PC-9 (cell line): ENCODE data around the gene KIF6. TPM values are rescaled to one million over a fixed set of nuclear protein-coding genes. Genes with fewer than 3 reads are reported as not detected.

ENCODE experiments used
- BruUV-seq: library from RNA; stranded (reverse); fragments of 400-500 nt; replicated peaks from 2 replicates; lab custom pipeline; 2021; lab: Mats Ljungman, UMichigan
- CTCF ChIA-PET: fragments of 300-600 bp; sonication (Branson Sonifier 250); formaldehyde crosslinking; loops from one replicate; lab custom pipeline; 2022; ENCODE audit warnings: antibody characterized with exemption; lab: Charles Lee
- POLR2A ChIA-PET: fragments of 300-600 bp; sonication (Branson Sonifier 250); formaldehyde crosslinking; loops from one replicate; lab custom pipeline; 2022; ENCODE audit warnings: antibody characterized with exemption; ENCODE audit not compliant: unreplicated experiment; lab: Charles Lee
- DNase-seq, 2 experiments: peaks; one replicate each; pipeline versions ENCODE4 v3.0.0 to v3.0.0-alpha.2; 2015 to 2022; ENCODE audit warnings: mixed read lengths in 1 of 2
- H2AFZ ChIP-seq: fragments of 200-600 bp; sonication (generic); 2 replicates; pipeline ENCODE4 v1.8.1; 2017; ENCODE audit warnings: antibody characterized with exemption
- H3F3A ChIP-seq: fragments of 200-600 bp; sonication (generic); 2 replicates; pipeline ENCODE4 v1.8.1; 2017; ENCODE audit warnings: antibody characterized with exemption, mild to moderate bottlenecking, low read depth; ENCODE audit not compliant: insufficient read depth
- H3K27ac ChIP-seq: fragments of 200-600 bp; sonication (generic); 2 replicates; pipeline ENCODE4 v1.6.1; 2016; ENCODE audit warnings: mixed run types
- H3K27me3 ChIP-seq: fragments of 200-600 bp; sonication (generic); 2 replicates; pipeline ENCODE4 v1.6.1; 2016; ENCODE audit warnings: low read depth, mixed run types; ENCODE audit not compliant: insufficient read depth
- H3K36me3 ChIP-seq: fragments of 200-600 bp; sonication (generic); 2 replicates; pipeline ENCODE4 v1.6.1; 2016; ENCODE audit warnings: low read depth, mixed run types
- H3K4me1 ChIP-seq: fragments of 200-600 bp; sonication (generic); replicated peaks from 2 replicates; pipeline ENCODE4 v1.6.1; 2016; ENCODE audit warnings: mixed run types; ENCODE audit not compliant: insufficient read depth
- H3K4me2 ChIP-seq: fragments of 200-600 bp; sonication (generic); 2 replicates; pipeline ENCODE4 v1.6.1; 2017; ENCODE audit warnings: mixed run types
- H3K4me3 ChIP-seq: fragments of 200-600 bp; sonication (generic); 2 replicates; pipeline ENCODE4 v1.6.1; 2016; ENCODE audit warnings: mixed run types
- H3K79me2 ChIP-seq: fragments of 200-600 bp; sonication (generic); 2 replicates; pipeline ENCODE4 v1.6.1; 2017; ENCODE audit warnings: low read depth, mixed run types
- H3K9me2 ChIP-seq: fragments of 200-600 bp; sonication (generic); 2 replicates; pipeline ENCODE4 v1.8.1; 2017; ENCODE audit warnings: mild to moderate bottlenecking; ENCODE audit not compliant: insufficient read depth
- H3K9me3 ChIP-seq: fragments of 200-600 bp; sonication (generic); 2 replicates; pipeline ENCODE4 v1.8.1; 2016; ENCODE audit warnings: low read depth; ENCODE audit not compliant: insufficient read depth
- H4K20me1 ChIP-seq: fragments of 200-600 bp; sonication (generic); 2 replicates; pipeline ENCODE4 v1.8.1; 2017; ENCODE audit not compliant: insufficient read depth
- EZH2 ChIP-seq: fragments of 200-600 bp; sonication (generic); IDR thresholded peaks from 2 replicates; pipeline ENCODE4 v1.8.0; 2017; ENCODE audit warnings: antibody characterized with exemption, low read depth
- intact Hi-C: fragments of 100-400 bp; cut with micrococcal nuclease; formaldehyde crosslinking; loops from one replicate; pipeline ENCODE4 v1.10.0; 2022; ENCODE audit not compliant: unreplicated experiment
- total RNA-seq: library from RNA; stranded (reverse); gene quantifications from 2 replicates; pipeline ENCODE4 v1.2.3, GENCODE V29; 2021
- TF ChIP-seq, protein P1 (sequence below): fragments of 200-600 bp; sonication (generic); conservative IDR thresholded peaks from 2 replicates; pipeline ENCODE4 v1.6.1; 2017; ENCODE audit warnings: mixed run types, antibody characterized with exemption, mild to moderate bottlenecking, moderate library complexity

KIF6 gene
- total RNA-seq, 1 experiment from 2014 or later, result not detected

DNA sequence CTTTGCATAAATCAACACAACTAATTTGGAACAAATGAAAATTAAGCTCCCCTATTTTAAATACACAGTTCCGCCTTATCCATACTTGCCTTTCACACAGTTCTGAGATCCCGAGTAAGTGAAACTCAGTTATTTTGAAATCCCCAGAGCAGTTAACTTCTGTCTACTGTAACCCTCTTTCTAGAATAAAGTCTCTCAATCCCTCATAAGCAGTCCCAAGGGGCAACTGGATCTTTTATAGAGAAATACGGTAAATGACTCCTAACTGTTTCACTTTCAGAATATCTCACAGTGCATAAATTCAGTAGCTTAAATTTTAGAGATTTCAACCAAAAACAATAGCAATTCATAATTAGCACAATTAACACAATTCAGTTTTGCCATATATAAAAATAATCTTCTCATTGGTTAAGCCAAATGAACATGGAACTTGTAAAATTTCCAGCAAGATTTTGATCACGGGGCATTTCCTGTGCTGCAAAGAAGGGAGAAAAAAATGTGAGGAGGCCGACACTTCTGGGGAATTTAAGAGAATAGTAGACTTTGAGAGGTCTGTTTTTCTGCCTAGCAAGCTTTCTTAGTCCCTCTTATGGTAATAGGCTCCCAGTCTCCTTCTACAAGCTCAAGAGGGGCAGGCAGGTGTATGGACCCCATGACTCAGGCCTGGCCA is 78.3 kb downstream of the KIF6 start:
- Histone ChIP-seq H3K79me2 (no peaks in the 10 kb centered on the region), H2AFZ (no peak overlapping the region), H3K9me2 (no peaks in the 10 kb centered on the region), H3K9me3 (no peaks in the 10 kb centered on the region; the same call in 1 of the 2 replicates), H3K27ac (no peak overlapping the region), H3K36me3 (no peaks in the 10 kb centered on the region), H3K4me2 (no peak overlapping the region), H4K20me1 (no peaks in the 10 kb centered on the region), H3F3A (no peaks in the 10 kb centered on the region), H3K4me3 (no peak overlapping the region), H3K27me3 (peaks cover 17% of the 10 kb centered on the region), H3K4me1 (no peaks in the 10 kb centered on the region)
- ChIA-PET POLR2A (no interaction called here), CTCF (no interaction called here)
- intact Hi-C loops, result no loop called here
- no peak for TF ChIP-seq EZH2
- TF ChIP-seq, protein P1, sequence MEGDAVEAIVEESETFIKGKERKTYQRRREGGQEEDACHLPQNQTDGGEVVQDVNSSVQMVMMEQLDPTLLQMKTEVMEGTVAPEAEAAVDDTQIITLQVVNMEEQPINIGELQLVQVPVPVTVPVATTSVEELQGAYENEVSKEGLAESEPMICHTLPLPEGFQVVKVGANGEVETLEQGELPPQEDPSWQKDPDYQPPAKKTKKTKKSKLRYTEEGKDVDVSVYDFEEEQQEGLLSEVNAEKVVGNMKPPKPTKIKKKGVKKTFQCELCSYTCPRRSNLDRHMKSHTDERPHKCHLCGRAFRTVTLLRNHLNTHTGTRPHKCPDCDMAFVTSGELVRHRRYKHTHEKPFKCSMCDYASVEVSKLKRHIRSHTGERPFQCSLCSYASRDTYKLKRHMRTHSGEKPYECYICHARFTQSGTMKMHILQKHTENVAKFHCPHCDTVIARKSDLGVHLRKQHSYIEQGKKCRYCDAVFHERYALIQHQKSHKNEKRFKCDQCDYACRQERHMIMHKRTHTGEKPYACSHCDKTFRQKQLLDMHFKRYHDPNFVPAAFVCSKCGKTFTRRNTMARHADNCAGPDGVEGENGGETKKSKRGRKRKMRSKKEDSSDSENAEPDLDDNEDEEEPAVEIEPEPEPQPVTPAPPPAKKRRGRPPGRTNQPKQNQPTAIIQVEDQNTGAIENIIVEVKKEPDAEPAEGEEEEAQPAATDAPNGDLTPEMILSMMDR, result no peak
- DNase-seq, result no peak
- BruUV-seq, result no TSS peak

DNA sequence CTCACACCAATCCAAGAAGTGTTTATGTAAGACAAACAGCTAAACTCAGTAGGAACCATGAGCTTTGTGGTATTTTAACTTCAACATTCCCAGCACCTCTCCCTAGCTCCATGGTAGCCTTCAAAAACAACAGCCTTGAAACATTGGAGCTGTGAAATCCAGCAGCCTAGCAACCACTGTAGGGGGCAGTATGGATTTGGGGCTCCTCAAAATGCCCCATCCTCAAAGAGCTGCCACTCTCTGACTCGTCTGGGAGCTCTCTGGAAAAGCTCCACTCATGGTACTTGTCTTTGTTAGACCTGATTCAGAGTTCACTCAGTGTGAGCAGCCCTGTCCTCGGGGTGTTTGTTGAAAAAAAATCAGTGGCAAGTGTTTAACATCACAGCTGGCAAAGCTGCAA is 82.9 kb downstream of the KIF6 start:
- no TSS peak for BruUV-seq
- intact Hi-C loops, result no loop called here
- Histone ChIP-seq H3K4me1 (no peaks in the 10 kb centered on the region), H2AFZ (no peak overlapping the region), H3K79me2 (no peaks in the 10 kb centered on the region), H3K9me2 (no peaks in the 10 kb centered on the region), H3K27ac (no peak overlapping the region), H3K4me3 (no peak overlapping the region), H3F3A (no peaks in the 10 kb centered on the region), H3K9me3 (no peaks in the 10 kb centered on the region; the same call in 1 of the 2 replicates), H3K4me2 (no peak overlapping the region), H3K27me3 (peaks cover 7% of the 10 kb centered on the region), H3K36me3 (no peaks in the 10 kb centered on the region), H4K20me1 (no peaks in the 10 kb centered on the region)
- ChIA-PET POLR2A (no interaction called here), CTCF (no interaction called here)
- no peak for TF ChIP-seq EZH2
- TF ChIP-seq, protein P1, result no peak
- DNase-seq, result no peak

DNA sequence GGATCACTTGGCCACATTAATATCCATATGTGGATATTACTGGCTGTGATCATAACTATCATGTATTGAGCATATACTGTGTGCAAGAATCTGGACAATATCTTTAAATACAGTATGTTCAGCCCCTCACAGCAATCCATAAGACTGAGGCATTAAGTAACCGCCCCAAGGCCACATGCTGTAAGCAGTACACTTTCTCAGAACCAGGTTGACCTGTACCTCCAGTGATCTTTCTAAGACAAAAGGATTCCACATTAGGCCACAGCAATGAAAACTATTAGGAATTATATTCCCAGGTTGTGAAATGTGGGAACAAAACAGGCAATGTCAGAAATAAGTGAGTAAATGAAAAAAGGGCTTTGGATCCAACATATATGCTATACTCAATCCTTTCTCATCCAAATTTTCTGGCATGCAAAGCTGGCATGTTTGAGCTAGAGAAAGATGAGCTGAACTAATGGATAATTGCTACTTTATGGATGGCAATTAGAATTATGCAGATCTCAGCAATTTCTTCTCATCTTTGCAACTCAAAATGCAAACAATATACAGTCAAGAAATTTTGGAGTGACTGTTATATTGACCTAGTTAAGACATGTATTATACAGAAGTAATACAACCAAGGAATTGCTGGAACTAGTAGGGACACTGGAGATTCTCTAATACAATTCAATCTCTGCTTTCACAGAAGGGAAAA is 86.9 kb downstream of the KIF6 start:
- H3K27ac ChIP-seq, result no peak overlapping the region
- no peak for TF ChIP-seq EZH2
- TF ChIP-seq, protein P1, result no peak
- H3K4me3 ChIP-seq, result no peak overlapping the region
- BruUV-seq, result no TSS peak
- no peaks in the 10 kb centered on the region for H3K79me2 ChIP-seq
- H2AFZ ChIP-seq, result no peak overlapping the region
- no peaks in the 10 kb centered on the region for H3K27me3 ChIP-seq
- no peaks in the 10 kb centered on the region for H3K36me3 ChIP-seq
- no peak overlapping the region for H3K4me2 ChIP-seq
- no peak for DNase-seq
- no peaks in the 10 kb centered on the region for H3F3A ChIP-seq
- intact Hi-C loops, result no loop called here
- no peaks in the 10 kb centered on the region for H3K9me2 ChIP-seq
- H4K20me1 ChIP-seq, result no peaks in the 10 kb centered on the region
- no peaks in the 10 kb centered on the region for H3K4me1 ChIP-seq
- CTCF ChIA-PET, result no interaction called here
- POLR2A ChIA-PET, result no interaction called here
- H3K9me3 ChIP-seq, result 0 out of 2 replicates have a peak, but pooled peaks cover 3% of the 10 kb centered on the region
